WI38 (cell line): Measurements from ENCODE around the gene RASGRF2.

Experiments used
- H3K4me3 ChIP-seq: 2 replicates; pipeline ENCODE4 v1.5.1; 2011; ENCODE audit warnings: low read depth, mild to moderate bottlenecking, control low read depth, low read length
- CTCF ChIP-seq: IDR thresholded peaks from 2 replicates; pipeline ENCODE4 v1.5.1; 2012; ENCODE audit warnings: low read depth, mild to moderate bottlenecking, control low read depth, low read length

RASGRF2 gene

DNA sequence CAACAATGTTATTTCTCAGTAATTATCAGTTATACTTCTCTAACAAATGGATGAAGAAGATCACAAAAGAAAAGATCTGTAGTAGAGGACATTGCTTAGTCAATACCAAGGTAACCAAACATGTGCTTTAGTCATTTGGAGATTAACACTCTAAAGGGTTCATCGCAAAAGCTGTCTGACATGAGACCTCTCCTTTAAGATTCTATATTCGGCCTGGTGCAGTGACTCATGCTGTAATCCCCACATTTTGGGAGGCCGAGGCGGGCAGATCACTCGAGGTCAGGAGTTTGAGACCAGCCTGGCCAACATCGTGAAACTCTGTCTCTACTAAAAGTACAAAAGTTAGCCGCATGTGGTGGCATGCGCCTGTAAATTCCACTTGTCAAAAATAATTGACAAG, 254.7 kb downstream of the RASGRF2 start:
- no peak for TF ChIP-seq CTCF
- no peak overlapping the region for H3K4me3 ChIP-seq

- TF ChIP-seq CTCF, result no peak
- H3K4me3 ChIP-seq, result no peak overlapping the region
Observed at GRCh38 chr5:81216152-81216551, 256.0 kb downstream of the RASGRF2 start.

- H3K4me3 ChIP-seq, result no peak overlapping the region
- TF ChIP-seq CTCF, result no peak
Observed at GRCh38 chr5:81219389-81219788, 259.2 kb downstream of the RASGRF2 start.

DNA sequence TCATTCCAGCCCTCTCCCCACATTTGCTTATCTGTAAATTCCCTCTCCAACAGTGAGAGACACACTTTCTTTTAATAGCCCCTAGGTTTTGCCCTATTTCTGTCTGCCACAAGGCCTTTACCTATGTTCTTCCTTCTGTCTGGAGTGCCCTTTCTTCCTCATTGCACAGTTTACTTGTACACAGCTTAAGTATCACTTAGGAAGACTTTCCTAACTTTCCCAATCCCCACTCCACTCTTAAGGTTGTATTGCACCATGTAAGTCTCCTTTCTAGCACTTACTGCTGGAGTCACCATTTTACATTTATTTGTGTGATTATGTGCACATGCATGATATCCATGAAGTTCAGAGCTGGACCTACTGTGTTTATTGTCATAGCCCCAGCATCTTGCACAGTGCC, 262.1 kb downstream of the RASGRF2 start:
- no peak overlapping the region for H3K4me3 ChIP-seq
- TF ChIP-seq CTCF, result no peak

- TF ChIP-seq CTCF, result no peak
- no peak overlapping the region for H3K4me3 ChIP-seq
Observed at GRCh38 chr5:81225463-81225862, 265.3 kb downstream of the RASGRF2 start.

- no peak for TF ChIP-seq CTCF
- H3K4me3 ChIP-seq, result no peak overlapping the region
Observed at GRCh38 chr5:81226286-81226685, 266.1 kb downstream of the RASGRF2 start.

DNA sequence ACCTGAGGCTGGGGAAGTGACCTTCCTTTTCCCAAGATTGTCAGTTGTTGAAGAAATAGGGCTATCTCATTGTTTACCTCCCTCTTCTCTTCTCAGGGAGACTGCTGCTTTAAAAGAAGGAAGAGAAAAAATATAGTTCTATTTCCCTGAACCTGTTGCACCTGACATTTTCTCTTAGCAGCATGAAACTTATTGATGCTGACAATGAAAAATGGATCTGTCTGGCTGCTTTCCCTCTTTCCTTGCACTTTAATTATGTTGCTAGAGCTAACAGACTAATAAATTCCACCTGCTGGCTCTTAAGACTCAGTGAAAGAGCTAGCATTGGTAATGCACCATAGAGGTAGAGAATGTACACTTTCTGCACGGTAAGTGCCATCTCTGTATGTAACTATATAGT, 266.8 kb downstream of the RASGRF2 start:
- no peak for TF ChIP-seq CTCF
- H3K4me3 ChIP-seq, result no peak overlapping the region
